ENCODE measurements around the gene DHX34. TPM values are rescaled to one million over a fixed set of nuclear protein-coding genes. Genes with fewer than 3 reads are reported as not detected.

Gene DHX34
- total RNA-seq, 1 donor, result 13.4 TPM

GRCh38 chr19:47419030-47419783 lies 70.1 kb downstream of the DHX34 start, which contains the start of gene MEIS3:
TSS of gene MEIS3 (minus strand) at chr19:47419527. CDS start at chr19:47419081, 446 bp downstream.
- H3K4me3 ChIP-seq (ENCODE audit: low read depth, low read length), result peak within 1 kb of the TSS; percentile 82
- no peak for TF ChIP-seq CTCF (IDR thresholded peaks at IDR 0.05; ENCODE audit: insufficient read depth, low read depth, low read length)
- DNase-seq (ENCODE audit: low read depth), result no peak

- no peak for DNase-seq (ENCODE audit: low read depth)
- H3K4me3 ChIP-seq (ENCODE audit: low read depth, low read length), result no peak overlapping the region
- no peak for TF ChIP-seq CTCF (IDR thresholded peaks at IDR 0.05; ENCODE audit: insufficient read depth, low read depth, low read length)
Observed at GRCh38 chr19:47419789-47420188, 70.7 kb downstream of the DHX34 start.

GRCh38 chr19:47421244-47421786 lies 72.2 kb downstream of the DHX34 start:
- TF ChIP-seq CTCF (IDR thresholded peaks at IDR 0.05; ENCODE audit: insufficient read depth, low read depth, low read length), result no peak
- DNase-seq (ENCODE audit: low read depth), result no peak

GRCh38 chr19:47421844-47422395 lies 72.8 kb downstream of the DHX34 start:
- no peak overlapping the region for H3K4me3 ChIP-seq (ENCODE audit: low read depth, low read length)
- no peak for TF ChIP-seq CTCF (IDR thresholded peaks at IDR 0.05; ENCODE audit: insufficient read depth, low read depth, low read length)
- no peak for DNase-seq (ENCODE audit: low read depth)

More at GRCh38 chr19:47421244-47421786, 72.2 kb downstream of the DHX34 start:
- no peak overlapping the region for H3K4me3 ChIP-seq (ENCODE audit: low read depth, low read length)

GRCh38 chr19:47422417-47423163 lies 73.5 kb downstream of the DHX34 start:
- no peak overlapping the region for H3K4me3 ChIP-seq (ENCODE audit: low read depth, low read length)
- TF ChIP-seq CTCF (IDR thresholded peaks at IDR 0.05; ENCODE audit: insufficient read depth, low read depth, low read length), result no peak
- no peak for DNase-seq (ENCODE audit: low read depth)

- TF ChIP-seq CTCF (IDR thresholded peaks at IDR 0.05; ENCODE audit: insufficient read depth, low read depth, low read length), result no peak
- no peak overlapping the region for H3K4me3 ChIP-seq (ENCODE audit: low read depth, low read length)
- DNase-seq (ENCODE audit: low read depth), result no peak
Observed at GRCh38 chr19:47423203-47423882, 74.2 kb downstream of the DHX34 start.

Data from fibroblast of villous mesenchyme (primary cell).